Mucosa of descending colon (tissue), 3 donors: ENCODE results near the gene KRTAP12-4. TPM values are rescaled to one million over a fixed set of nuclear protein-coding genes. Genes with fewer than 3 reads are reported as not detected.
A peak's percentile ranks its signal among the peaks of the same experiment; 100 is the strongest.

Experiments used
- ATAC-seq: fragments of 200-7000 bp; cut with Tn5 transposase; one replicate; pipeline ENCODE4 v1.9.1; 2020; ENCODE audit warnings: mild to moderate bottlenecking, moderate library complexity
- DNase-seq, 3 donors: peaks; one replicate each; pipeline ENCODE4 v3.0.0-alpha.2; 2020
- H3K36me3 ChIP-seq: fragments of 200-600 bp; one replicate; pipeline ENCODE4 v1.8.0; 2021; ENCODE audit warnings: low read depth, mild to moderate bottlenecking
- H3K4me1 ChIP-seq: fragments of 200-600 bp; one replicate; pipeline ENCODE4 v1.8.0; 2021; ENCODE audit warnings: low read depth, mild to moderate bottlenecking
- H3K4me3 ChIP-seq: fragments of 200-600 bp; one replicate; pipeline ENCODE4 v1.8.0; 2021; ENCODE audit warnings: mild to moderate bottlenecking
- H3K9me3 ChIP-seq: fragments of 200-600 bp; one replicate; pipeline ENCODE4 v1.8.0; 2021; ENCODE audit warnings: mild to moderate bottlenecking
- CTCF ChIP-seq: fragments of 200-600 bp; IDR thresholded peaks from one replicate; pipeline ENCODE4 v1.8.0; 2022; ENCODE audit warnings: antibody characterized with exemption, mild to moderate bottlenecking
- intact Hi-C, 2 donors: fragments of 100-400 bp; cut with DNase I in 1 of 2; cut with micrococcal nuclease in 1 of 2; formaldehyde crosslinking; loops; one replicate each; pipeline versions ENCODE4 v1.11.0 to v1.11.1; 2022; cut with DNase I, micrococcal nuclease
- total RNA-seq, 3 donors: library from RNA; stranded (reverse); fragmentation: NEBNext Ultra II Directional in 2 of 3; extraction: Animal tissue kit (Norgen Biotek cat#: 25700) in 2 of 3; gene quantifications; one replicate each; pipeline versions ENCODE4 v1.2.1 to v1.2.4, GENCODE V29; 2021 to 2023
- donor health status: DM: no; HTN: no; CAD: no; lungs with moderate emphysema.
- donor health status: DM: no; HTN: no; CAD: no.
- donor health status: DM: no; HTN: yes; CAD: no.

The KRTAP12-4 gene
- total RNA-seq, 3 donors from 2014 or later = not detected

- intact Hi-C loops = no loop called here
- DNase-seq (peak in 2 of 3 donors; percentile 41 to 44), ATAC-seq (peak; percentile 76)
- H3K36me3 ChIP-seq = no peaks in the 10 kb centered on the region
- H3K4me1 ChIP-seq = peaks cover 4% of the 10 kb centered on the region
- peak; percentile 10 for TF ChIP-seq CTCF
- H3K9me3 ChIP-seq = peaks cover 11% of the 10 kb centered on the region
- no peak overlapping the region for H3K4me3 ChIP-seq
Observed at GRCh38 chr21:44618504-44618903, 36.0 kb downstream of the KRTAP12-4 start.

- TF ChIP-seq CTCF = no peak
- peak in 1 of 3 donors; percentile 30 for DNase-seq
- Histone ChIP-seq H3K4me1 (peaks cover 4% of the 10 kb centered on the region), H3K4me3 (no peak overlapping the region), H3K36me3 (no peaks in the 10 kb centered on the region), H3K9me3 (peaks cover 5% of the 10 kb centered on the region)
- ATAC-seq = no peak
- intact Hi-C loops = no loop called here
Observed at GRCh38 chr21:44617071-44617501, 37.4 kb downstream of the KRTAP12-4 start.

- ATAC-seq (no peak), DNase-seq (peak in 1 of 3 donors; percentile 37)
- intact Hi-C loops = no loop called here
- Histone ChIP-seq H3K36me3 (no peaks in the 10 kb centered on the region), H3K4me3 (no peak overlapping the region), H3K9me3 (peaks cover 6% of the 10 kb centered on the region), H3K4me1 (peaks cover 4% of the 10 kb centered on the region)
- no peak for TF ChIP-seq CTCF
Observed at GRCh38 chr21:44616591-44616926, 37.9 kb downstream of the KRTAP12-4 start.

- Histone ChIP-seq H3K4me1 (peaks cover 4% of the 10 kb centered on the region), H3K4me3 (no peak overlapping the region), H3K9me3 (peaks cover 7% of the 10 kb centered on the region), H3K36me3 (no peaks in the 10 kb centered on the region)
- ATAC-seq = no peak
- peak in 1 of 3 donors; percentile 52 for DNase-seq
- intact Hi-C loops = no loop called here
- TF ChIP-seq CTCF = no peak
Observed at GRCh38 chr21:44615911-44616590, 38.4 kb downstream of the KRTAP12-4 start.

GRCh38 chr21:44615466-44615865 is 39.0 kb downstream of the KRTAP12-4 start:
- H3K4me3 ChIP-seq = no peak overlapping the region
- peaks cover 10% of the 10 kb centered on the region for H3K9me3 ChIP-seq
- intact Hi-C loops = no loop called here
- DNase-seq (no peak), ATAC-seq (no peak)
- peaks cover 4% of the 10 kb centered on the region for H3K4me1 ChIP-seq
- TF ChIP-seq CTCF = no peak
- no peaks in the 10 kb centered on the region for H3K36me3 ChIP-seq

- ATAC-seq = no peak
- no peak for TF ChIP-seq CTCF
Observed at GRCh38 chr21:44614961-44615391, 39.5 kb downstream of the KRTAP12-4 start.

More at GRCh38 chr21:44614961-44615391, 39.5 kb downstream of the KRTAP12-4 start:
- no peaks in the 10 kb centered on the region for H3K36me3 ChIP-seq
- peaks cover 13% of the 10 kb centered on the region for H3K9me3 ChIP-seq
- peak in 1 of 3 donors; percentile 34 for DNase-seq
- H3K4me3 ChIP-seq = no peak overlapping the region
- H3K4me1 ChIP-seq = peaks cover 4% of the 10 kb centered on the region
- intact Hi-C loops = no loop called here
